Activated CD8-positive, alpha-beta memory T cell treated with anti-CD3 and anti-CD28 coated beads, Interleukin-2, amount 10 ng/mL, durations not matched to agents 7 days and 5 days (primary cell): Measurements from ENCODE around the gene PEAR1. TPM values are rescaled to one million over a fixed set of nuclear protein-coding genes. Genes with fewer than 3 reads are reported as not detected.
A peak's percentile ranks its signal among the peaks of the same experiment; 100 is the strongest.

Experiments used
- ATAC-seq: fragments of 150-1000 bp; cut with Tn5 transposase; one replicate; pipeline ENCODE4 v1.10.0; 2021; ENCODE audit warnings: moderate library complexity
- CTCF ChIA-PET: fragments of 350-600 bp; sonication (Branson Sonifier 250); formaldehyde crosslinking; loops from one replicate; lab custom pipeline; 2021; ENCODE audit warnings: antibody characterized with exemption; lab: Charles Lee
- DNase-seq: peaks from one replicate; pipeline ENCODE4 v3.0.0-alpha.2; 2020
- H3K27ac Mint-ChIP-seq: one replicate; pipeline ENCODE4 v1.8.0; 2021; ENCODE audit warnings: mild to moderate bottlenecking, mixed read lengths
- H3K27me3 Mint-ChIP-seq: one replicate; pipeline ENCODE4 v1.8.0; 2021; ENCODE audit warnings: mixed read lengths
- H3K36me3 Mint-ChIP-seq: one replicate; pipeline ENCODE4 v1.8.0; 2021; ENCODE audit warnings: mild to moderate bottlenecking, mixed read lengths
- H3K4me1 Mint-ChIP-seq: one replicate; pipeline ENCODE4 v1.8.0; 2021; ENCODE audit warnings: mixed read lengths
- H3K4me3 Mint-ChIP-seq: one replicate; pipeline ENCODE4 v1.8.0; 2021; ENCODE audit warnings: mild to moderate bottlenecking, moderate library complexity, mixed read lengths
- H3K9me3 Mint-ChIP-seq: one replicate; pipeline ENCODE4 v1.8.0; 2022; ENCODE audit warnings: low read depth, mixed read lengths
- total RNA-seq, 2 experiments: library from RNA; stranded (reverse); gene quantifications; one replicate each; pipeline ENCODE4 v1.2.3, GENCODE V29; 2021

Gene PEAR1
- total RNA-seq, 2 experiments from 2014 or later: not detected

- H3K27me3 Mint-ChIP-seq: peaks cover 27% of the 10 kb centered on the region
- ATAC-seq (no peak), DNase-seq (no peak)
- peaks cover 15% of the 10 kb centered on the region for H3K4me1 Mint-ChIP-seq
- H3K9me3 Mint-ChIP-seq: no peaks in the 10 kb centered on the region
- no peak overlapping the region for H3K27ac Mint-ChIP-seq
- no peak overlapping the region for H3K4me3 Mint-ChIP-seq
- H3K36me3 Mint-ChIP-seq: no peaks in the 10 kb centered on the region
- CTCF ChIA-PET: interaction anchor here (1.1 to 21.5 kb wide), 8 partner anchors 8 to 163 kb away, joined by 3 to 600 read pairs (median 6); partner anchors contain the start of genes INSRR, NTRK1 and SH2D2A
Observed at GRCh38 chr1:156852418-156852874, 41.1 kb upstream of the PEAR1 start.

GRCh38 chr1:156853761-156854160, 39.8 kb upstream of the PEAR1 start:
- no peak for ATAC-seq
- Mint-ChIP-seq H3K9me3 (no peaks in the 10 kb centered on the region), H3K27ac (no peak overlapping the region), H3K27me3 (peaks cover 30% of the 10 kb centered on the region), H3K4me1 (peaks cover 9% of the 10 kb centered on the region), H3K4me3 (no peak overlapping the region), H3K36me3 (no peaks in the 10 kb centered on the region)
- DNase-seq: no peak
- CTCF ChIA-PET: interaction anchor here (0.7 to 21.5 kb wide), 4 partner anchors 15 to 164 kb away, joined by 3 to 600 read pairs (median 9); partner anchors contain the start of gene SH2D2A

DNA sequence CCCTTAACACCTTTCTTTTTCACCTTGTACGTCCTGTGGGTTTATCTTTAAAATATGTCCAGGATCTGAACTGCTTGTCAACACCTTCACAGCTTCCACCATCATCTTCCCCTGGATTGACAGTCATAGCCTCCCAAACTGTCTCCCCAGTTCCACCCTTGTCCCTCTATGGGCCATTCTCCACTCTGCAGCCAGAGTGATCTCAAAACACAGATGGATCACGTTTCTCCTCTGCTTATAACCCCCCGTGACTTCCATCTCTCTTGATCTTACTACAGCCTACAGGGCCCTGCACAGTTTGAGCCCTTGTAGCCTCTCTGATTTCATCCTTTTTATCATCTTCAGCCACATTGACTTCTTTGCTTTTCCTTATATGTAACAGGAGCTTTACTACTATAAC, 38.9 kb upstream of the PEAR1 start:
- no peak for ATAC-seq
- Mint-ChIP-seq H3K27ac (no peak overlapping the region), H3K4me1 (peaks cover 7% of the 10 kb centered on the region), H3K27me3 (peaks cover 34% of the 10 kb centered on the region), H3K36me3 (no peaks in the 10 kb centered on the region), H3K4me3 (no peak overlapping the region), H3K9me3 (no peaks in the 10 kb centered on the region)
- CTCF ChIA-PET: interaction anchor here (1.8 to 21.5 kb wide), 4 partner anchors 19 to 165 kb away, joined by 8 to 600 read pairs (median 169); partner anchors contain the start of genes PEAR1 and SH2D2A
- no peak for DNase-seq

DNA sequence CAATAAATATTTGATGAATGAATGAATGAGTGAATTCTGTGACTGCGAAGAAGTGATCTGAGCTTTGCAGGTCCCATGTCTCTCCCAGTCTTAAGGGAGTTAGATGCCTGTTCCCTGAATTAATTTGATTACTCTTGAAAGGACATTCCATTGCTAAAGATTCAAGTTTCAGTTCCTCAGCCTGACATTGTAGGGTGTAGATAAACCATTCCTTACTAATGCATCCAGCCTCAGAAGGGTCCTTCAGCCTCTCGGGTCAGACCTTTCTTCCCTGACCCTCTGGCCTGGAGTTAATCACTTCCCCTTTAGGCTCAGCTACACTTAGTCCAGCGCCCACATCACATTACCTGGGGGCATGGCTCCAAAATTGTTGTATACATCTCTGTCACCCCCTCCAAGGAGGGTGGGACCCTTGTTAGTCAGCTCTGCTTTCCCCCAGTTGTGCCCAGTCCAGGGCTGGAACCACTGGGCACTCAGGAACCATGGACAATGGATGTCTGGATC, 37.2 kb upstream of the PEAR1 start:
- ATAC-seq: no peak
- Mint-ChIP-seq H3K36me3 (no peaks in the 10 kb centered on the region), H3K27ac (no peak overlapping the region), H3K4me1 (peaks cover 13% of the 10 kb centered on the region), H3K9me3 (no peaks in the 10 kb centered on the region), H3K4me3 (no peak overlapping the region), H3K27me3 (peaks cover 42% of the 10 kb centered on the region)
- no peak for DNase-seq
- CTCF ChIA-PET: interaction anchor here (0.9 to 21.5 kb wide), 6 partner anchors 21 to 167 kb away, joined by 3 to 600 read pairs (median 126); partner anchors contain the start of genes ISG20L2, METTL25B, PEAR1 and SH2D2A

GRCh38 chr1:156857532-156857931, 36.0 kb upstream of the PEAR1 start:
- DNase-seq (no peak), ATAC-seq (no peak)
- Mint-ChIP-seq H3K36me3 (no peaks in the 10 kb centered on the region), H3K4me1 (peaks cover 25% of the 10 kb centered on the region), H3K4me3 (no peak overlapping the region), H3K27ac (no peak overlapping the region), H3K9me3 (no peaks in the 10 kb centered on the region), H3K27me3 (peaks cover 50% of the 10 kb centered on the region)
- CTCF ChIA-PET: interaction anchor here (1.2 to 21.5 kb wide), 6 partner anchors 9 to 131 kb away, joined by 4 to 600 read pairs (median 126); partner anchors contain the start of genes ISG20L2, METTL25B, PEAR1 and SH2D2A

GRCh38 chr1:156858555-156858956, 35.0 kb upstream of the PEAR1 start:
- Mint-ChIP-seq H3K27ac (no peak overlapping the region), H3K4me3 (peak overlapping the region; percentile 19), H3K36me3 (no peaks in the 10 kb centered on the region), H3K9me3 (no peaks in the 10 kb centered on the region), H3K4me1 (peaks cover 35% of the 10 kb centered on the region), H3K27me3 (peaks cover 50% of the 10 kb centered on the region)
- ATAC-seq (no peak), DNase-seq (no peak)
- CTCF ChIA-PET: interaction anchor here (0.8 to 21.5 kb wide), 14 partner anchors 9 to 197 kb away, joined by 3 to 600 read pairs (median 26); partner anchors contain the start of genes ISG20L2, METTL25B, PEAR1 and SH2D2A

DNA sequence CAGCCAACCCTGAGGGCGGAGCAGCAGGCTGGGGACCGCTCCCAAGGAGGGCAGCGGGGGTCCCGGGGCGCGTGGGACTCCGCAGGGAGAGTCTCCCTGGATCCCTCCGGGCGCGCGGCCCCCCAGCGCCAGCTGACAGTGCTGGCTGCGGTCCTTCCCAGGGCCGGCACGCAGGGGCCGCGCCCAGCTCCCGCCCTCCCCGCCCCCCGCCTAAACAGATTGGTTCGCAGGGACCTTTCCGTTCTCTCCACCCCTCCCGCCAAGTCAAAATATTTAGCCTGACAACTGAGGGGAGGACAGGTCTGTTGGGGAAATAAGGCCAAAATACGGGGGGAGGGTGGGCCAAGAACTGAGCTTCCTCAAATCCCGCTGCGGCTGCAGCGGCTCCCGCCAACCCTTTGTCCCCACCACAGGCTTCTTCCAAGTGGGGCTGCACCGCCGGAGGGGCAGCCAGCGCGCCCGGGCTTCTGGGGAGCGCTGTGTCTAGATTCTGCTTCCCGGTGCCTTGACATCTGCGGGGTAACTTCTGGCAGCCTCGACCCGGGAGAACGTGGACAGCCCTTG, 34.5 kb upstream of the PEAR1 start, which contains the start of gene INSRR:
TSS of gene INSRR (minus strand) at position 159 of the 564 bp plus-strand sequence. CDS start 496 bp downstream, outside the sequence.
- CTCF ChIA-PET: interaction anchor here (0.8 to 21.5 kb wide), 27 partner anchors 10 to 251 kb away, joined by 3 to 600 read pairs (median 12); partner anchors contain the start of genes HDGF, ISG20L2, METTL25B and MRPL24
- DNase-seq (no peak), ATAC-seq (no peak)
- no peaks in the 10 kb centered on the region for H3K9me3 Mint-ChIP-seq
- H3K27me3 Mint-ChIP-seq: peaks cover 46% of the 10 kb centered on the region
- H3K4me1 Mint-ChIP-seq: peaks cover 40% of the 10 kb centered on the region
- H3K36me3 Mint-ChIP-seq: no peaks in the 10 kb centered on the region
- peak within 1 kb of the TSS; percentile 72 for H3K4me3 Mint-ChIP-seq
- H3K27ac Mint-ChIP-seq: no peak within 1 kb of the TSS

DNA sequence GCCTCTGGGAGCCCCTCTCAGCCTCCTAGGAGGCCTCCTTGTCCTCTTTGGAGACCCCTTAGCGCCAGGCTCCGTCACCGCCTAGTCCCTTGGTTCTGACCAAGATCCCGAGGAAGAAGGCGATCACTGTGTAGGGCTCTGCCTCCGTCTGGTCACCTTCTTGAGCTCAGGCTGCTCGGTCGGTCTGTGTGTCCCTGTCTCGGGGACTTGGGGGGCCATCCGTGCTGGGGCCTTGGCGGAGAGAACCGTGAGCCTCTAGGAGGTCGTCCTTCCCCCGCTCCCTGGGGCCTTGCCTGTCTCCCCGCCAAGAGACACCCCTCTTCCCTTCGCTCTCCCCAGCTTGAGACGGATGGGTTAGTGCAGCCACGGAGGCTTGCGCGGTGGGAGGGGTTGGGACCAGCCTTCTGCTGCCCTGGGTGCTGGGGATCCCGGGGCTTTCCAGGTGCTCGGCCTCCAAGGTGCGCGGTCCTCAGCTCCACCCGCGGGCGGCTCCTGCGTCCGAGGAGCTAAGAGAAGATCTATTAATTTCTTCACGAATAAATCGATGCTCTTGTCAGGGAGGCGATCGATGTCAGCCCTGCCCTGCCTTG, 33.9 kb upstream of the PEAR1 start:
- peak; percentile 29 for ATAC-seq
- H3K27ac Mint-ChIP-seq: no peak overlapping the region
- peaks cover 45% of the 10 kb centered on the region for H3K27me3 Mint-ChIP-seq
- H3K36me3 Mint-ChIP-seq: no peaks in the 10 kb centered on the region
- no peaks in the 10 kb centered on the region for H3K9me3 Mint-ChIP-seq
- DNase-seq: peak; percentile 48
- H3K4me1 Mint-ChIP-seq: peaks cover 41% of the 10 kb centered on the region
- CTCF ChIA-PET: interaction anchor here (0.5 to 21.5 kb wide), 41 partner anchors 11 to 250 kb away, joined by 3 to 600 read pairs (median 6); partner anchors contain the start of genes CRABP2, HDGF, ISG20L2 and METTL25B
- H3K4me3 Mint-ChIP-seq: peak overlapping the region; percentile 72

- H3K36me3 Mint-ChIP-seq: no peaks in the 10 kb centered on the region
- no peaks in the 10 kb centered on the region for H3K9me3 Mint-ChIP-seq
- peaks cover 42% of the 10 kb centered on the region for H3K27me3 Mint-ChIP-seq
- H3K4me3 Mint-ChIP-seq: peak overlapping the region; percentile 72
- H3K4me1 Mint-ChIP-seq: peaks cover 43% of the 10 kb centered on the region
- ATAC-seq (peak; percentile 65), DNase-seq (peak; percentile 69)
- CTCF ChIA-PET: interaction anchor here (0.5 to 21.5 kb wide), 44 partner anchors 10 to 243 kb away, joined by 3 to 600 read pairs (median 6); partner anchors contain the start of genes CRABP2, HDGF, ISG20L2 and LRRC71
- H3K27ac Mint-ChIP-seq: no peak overlapping the region
Observed at GRCh38 chr1:156860113-156860627, 33.3 kb upstream of the PEAR1 start.

DNA sequence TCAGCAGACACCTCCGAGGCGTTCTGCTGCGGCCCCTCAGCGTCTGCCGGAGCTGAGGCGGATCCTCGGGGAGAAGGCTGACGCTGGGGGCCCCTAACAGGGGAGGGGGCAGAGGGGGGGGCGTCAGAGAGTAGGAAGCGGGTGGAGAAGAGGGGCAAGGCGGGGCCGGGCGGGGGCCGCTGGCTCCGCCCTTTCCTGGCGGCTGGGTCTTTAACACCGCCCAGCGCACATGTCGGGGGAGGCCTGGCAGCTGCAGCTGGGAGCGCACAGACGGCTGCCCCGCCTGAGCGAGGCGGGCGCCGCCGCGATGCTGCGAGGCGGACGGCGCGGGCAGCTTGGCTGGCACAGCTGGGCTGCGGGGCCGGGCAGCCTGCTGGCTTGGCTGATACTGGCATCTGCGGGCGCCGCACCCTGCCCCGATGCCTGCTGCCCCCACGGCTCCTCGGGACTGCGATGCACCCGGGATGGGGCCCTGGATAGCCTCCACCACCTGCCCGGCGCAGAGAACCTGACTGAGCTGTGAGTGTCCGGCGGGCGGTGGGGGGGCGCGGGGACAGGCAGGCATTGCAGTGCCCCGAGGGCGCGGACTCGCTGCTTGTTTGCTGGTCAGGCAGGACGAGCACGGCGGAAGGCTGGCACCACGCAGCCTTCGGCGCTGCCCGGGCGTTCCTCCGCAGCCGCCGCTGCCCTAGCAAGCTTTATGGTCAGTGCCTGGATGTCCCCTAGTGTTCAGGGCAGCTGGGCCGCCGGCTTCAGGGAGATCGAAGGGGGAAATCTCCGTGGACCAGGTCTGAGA, 32.7 kb upstream of the PEAR1 start, which contains the start of gene NTRK1:
TSS of gene NTRK1 (plus strand) at position 238 of the 796 bp plus-strand sequence. CDS start at position 308, 70 bp downstream.
- ATAC-seq (peak; percentile 81), DNase-seq (peak; percentile 69)
- H3K4me3 Mint-ChIP-seq: peak within 1 kb of the TSS; percentile 72
- CTCF ChIA-PET: interaction anchor here (1.0 to 21.5 kb wide), 36 partner anchors 10 to 227 kb away, joined by 3 to 600 read pairs (median 9); partner anchors contain the start of genes CRABP2, HDGF, ISG20L2 and LRRC71
- H3K9me3 Mint-ChIP-seq: no peaks in the 10 kb centered on the region
- peaks cover 48% of the 10 kb centered on the region for H3K4me1 Mint-ChIP-seq
- H3K27ac Mint-ChIP-seq: no peak within 1 kb of the TSS
- H3K27me3 Mint-ChIP-seq: peaks cover 40% of the 10 kb centered on the region
- no peaks in the 10 kb centered on the region for H3K36me3 Mint-ChIP-seq

DNA sequence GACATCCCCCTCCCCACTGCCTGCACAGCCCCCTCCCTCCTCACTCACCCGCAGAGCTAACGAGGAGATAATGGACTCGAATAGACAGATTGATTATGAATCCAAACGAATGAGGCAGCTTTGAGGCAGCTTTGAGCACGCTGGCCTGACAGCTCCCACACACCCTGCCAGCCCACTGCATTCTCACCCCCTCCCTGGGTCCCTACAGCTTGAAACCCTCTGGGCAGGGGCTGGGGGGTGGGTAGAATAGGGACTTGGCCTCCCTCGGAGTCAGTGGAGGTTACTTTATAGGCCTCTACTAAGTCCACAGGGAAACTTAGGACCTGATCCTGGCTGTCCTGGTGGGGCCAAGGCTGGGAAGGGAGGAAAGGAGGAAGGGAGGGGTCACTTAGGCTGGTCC, 30.9 kb upstream of the PEAR1 start:
- peaks cover 32% of the 10 kb centered on the region for H3K27me3 Mint-ChIP-seq
- DNase-seq (no peak), ATAC-seq (no peak)
- H3K4me1 Mint-ChIP-seq: peaks cover 61% of the 10 kb centered on the region
- CTCF ChIA-PET: interaction anchor here (1.1 to 21.5 kb wide), 11 partner anchors 8 to 202 kb away, joined by 3 to 600 read pairs (median 64); partner anchors contain the start of genes ISG20L2, METTL25B, PEAR1 and SH2D2A
- no peaks in the 10 kb centered on the region for H3K9me3 Mint-ChIP-seq
- no peaks in the 10 kb centered on the region for H3K36me3 Mint-ChIP-seq
- H3K27ac Mint-ChIP-seq: peak overlapping the region; percentile 43
- H3K4me3 Mint-ChIP-seq: no peak overlapping the region
